ENCODE data around the gene RHBDD2.
"Not testable (repeated sequence)": the region's sequence is repeated elsewhere in the genome, so short reads cannot be mapped to it uniquely, and the experiment has no call there.

The RHBDD2 gene

DNA sequence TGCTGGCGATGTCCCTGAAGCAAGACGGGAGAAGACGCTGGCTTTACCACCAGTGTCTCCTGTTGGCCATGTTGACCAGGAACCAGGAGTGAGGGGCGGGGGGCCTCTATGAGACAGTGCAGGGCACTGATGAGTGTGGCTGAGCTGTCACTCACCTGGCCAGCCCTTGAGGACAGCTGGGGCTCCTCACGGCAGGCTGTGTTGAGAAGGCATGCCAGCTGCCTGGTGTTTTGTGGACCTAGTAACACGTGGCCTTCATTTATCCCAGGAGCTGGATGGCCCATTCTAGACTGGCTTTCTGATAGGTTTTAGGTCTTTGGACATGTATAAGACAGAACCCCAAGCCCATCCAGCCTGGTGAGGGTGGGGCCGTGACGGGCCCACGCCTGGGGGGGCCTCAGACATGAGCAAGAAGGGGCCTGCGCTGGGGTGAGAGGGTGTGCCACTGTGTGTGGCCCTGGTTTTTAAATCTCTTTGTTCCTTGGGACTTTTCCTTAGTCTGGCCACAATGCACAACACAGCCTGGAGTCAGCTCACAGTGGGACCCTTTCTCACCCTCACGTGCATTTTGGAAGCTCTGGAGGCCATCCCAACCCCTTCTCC, 10.5 kb downstream of the RHBDD2 start:
- DNase-seq, result no peak

DNA sequence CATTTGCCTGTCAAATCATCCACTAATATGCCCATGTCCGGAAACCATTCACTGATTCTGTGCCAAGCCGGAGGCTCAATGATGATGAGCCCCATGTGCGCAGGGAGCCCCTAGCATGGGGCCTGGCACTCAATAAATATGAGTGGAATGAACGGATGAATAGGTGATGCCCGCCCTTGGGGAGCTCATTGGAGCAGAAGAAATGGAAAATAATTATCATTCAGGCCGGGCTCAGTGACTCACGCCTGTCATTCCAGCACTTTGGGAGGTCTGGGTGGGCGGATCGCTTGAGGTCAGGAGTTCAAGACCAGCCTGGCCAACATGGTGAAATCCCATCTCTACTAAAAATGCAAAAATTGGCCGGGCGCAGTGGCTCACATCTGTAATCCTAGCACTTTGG, 11.0 kb downstream of the RHBDD2 start:
- no peak for DNase-seq

DNA sequence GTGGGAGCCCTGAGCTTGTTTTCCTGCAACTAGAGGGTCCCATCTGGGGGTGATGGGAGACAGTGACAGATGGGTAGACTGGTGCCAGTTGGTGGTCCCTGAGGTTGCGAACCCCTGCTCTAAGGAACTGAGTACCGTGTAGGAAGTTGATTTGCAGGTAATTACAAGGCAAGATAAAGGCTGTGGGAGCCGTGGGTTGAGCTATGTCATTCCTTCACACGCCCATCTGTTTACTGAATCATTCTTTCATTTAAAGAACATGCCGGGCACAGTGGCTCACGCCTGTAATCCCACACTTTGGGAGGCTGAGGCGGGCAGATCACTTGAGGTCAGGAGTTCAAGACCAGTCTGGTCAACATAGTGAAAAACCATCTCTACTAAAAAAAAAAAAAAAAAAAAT, 12.4 kb downstream of the RHBDD2 start:
- DNase-seq, result not testable (repeated sequence)

DNA sequence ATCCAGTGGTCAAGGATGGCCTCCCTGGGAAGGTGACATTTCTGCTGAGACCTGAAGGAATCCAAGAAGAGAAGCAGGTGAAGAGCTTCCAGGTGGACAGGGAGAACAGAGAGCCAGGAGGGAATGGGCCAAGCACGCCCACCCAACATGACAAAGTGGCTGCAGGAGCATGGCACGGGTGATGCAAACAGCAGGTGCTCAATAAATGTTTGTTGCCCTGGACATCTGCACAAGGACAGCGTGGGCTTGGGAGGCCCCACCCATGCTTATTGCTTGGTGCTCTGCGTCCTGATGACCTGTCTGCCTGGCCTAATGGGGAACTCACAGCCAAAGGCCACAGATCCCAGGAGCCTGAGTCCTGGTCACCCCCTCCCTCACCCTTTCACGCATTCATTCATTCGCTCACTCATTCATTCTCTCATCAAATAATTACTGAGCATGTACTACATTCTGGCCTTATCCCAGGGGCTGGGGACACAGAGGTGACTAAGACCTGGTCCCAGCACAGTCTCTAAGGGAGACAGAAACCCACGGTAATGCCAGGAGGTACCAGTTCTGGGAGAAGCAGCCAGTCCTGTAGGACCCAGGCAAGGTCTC, 13.1 kb downstream of the RHBDD2 start:
- no peak for DNase-seq

DNA sequence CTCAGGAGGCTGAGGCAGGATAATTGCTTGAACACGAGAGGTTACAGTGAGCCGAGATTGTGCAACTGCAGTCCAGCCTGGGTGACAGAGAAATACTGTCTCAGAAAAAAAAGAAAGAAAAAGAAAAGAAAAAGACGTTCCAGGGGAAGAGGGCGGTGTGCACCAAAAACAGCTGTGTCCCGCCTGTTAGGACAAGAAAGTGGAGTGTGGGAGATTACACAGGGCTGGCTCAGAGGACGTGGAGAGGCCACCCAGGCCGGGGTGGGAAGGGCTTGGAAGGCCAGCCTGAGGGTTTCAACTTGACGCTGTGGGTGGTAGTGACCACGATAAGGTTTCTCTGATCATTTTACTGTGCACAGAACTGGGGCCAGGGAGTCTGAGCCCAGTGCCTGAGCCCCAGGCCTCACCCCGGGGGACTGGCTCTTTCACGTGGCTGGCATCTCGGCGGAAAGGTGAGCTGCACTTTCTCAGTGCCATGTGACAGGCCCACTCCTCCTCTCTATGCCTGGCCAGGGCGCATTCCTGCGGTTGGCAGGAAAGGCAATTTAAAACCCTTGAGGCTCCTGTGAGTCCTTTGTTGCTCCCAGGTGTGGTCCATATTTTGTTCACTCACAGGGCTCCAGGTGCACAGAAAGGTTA, 13.9 kb downstream of the RHBDD2 start:
- DNase-seq, result no peak

DNA sequence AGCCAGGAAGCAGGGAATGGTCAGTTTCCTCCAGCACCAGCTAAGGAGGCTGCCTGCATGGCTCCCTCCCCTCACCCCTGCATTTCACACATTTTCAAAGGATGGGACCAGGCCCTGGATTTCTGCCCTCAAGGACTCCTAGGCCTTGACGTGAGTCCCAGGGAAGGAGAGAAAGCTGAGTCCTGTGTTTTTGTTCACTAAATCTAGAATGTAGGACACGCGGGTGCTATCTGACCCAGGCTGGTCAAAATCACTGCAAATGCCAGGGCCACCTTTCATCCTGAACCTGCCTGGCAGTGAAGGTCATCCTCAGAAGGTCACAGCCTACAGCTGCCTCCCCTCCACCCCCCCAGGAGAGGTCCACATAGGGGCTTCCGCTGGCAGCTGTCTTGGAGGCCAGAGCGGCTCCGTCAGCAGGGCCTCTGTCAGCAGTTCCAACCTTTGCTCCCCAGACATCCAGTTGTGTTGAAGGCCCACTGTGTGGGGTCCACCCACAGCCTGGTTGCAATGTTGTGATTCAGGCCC, 18.0 kb downstream of the RHBDD2 start:
- DNase-seq, result no peak

DNA sequence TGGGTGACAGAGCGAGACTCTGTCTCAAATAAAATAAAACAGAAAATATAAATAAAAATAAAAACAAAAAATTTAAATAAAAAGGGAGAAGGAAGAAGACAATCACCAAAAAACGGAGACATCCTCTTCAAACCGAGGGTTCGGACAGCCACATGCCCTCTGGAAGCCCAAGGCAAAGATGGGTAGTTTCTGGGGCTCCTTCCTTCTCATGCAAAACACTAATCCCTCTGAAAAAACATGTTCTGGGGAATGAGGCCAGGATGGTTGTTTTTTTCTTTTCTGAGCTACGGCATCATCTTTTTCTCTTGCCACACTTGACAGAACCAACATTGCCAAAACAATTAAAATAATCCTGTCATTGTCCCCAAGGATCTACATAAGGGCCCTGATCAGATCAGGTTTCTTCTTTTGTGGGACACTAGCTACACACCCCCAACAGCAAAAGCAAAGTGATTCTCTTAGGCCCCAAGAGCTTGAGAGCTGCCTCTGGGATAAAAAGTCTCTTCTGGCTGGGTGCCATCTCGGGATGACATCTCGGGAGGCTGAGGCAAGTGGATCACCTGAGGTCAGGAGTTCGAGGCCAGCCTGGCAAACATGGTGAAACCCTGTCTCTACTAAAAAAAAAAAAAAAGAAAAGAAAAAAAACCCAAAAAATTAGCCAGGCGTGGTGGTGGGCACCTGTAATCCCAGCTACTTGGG, 21.9 kb downstream of the RHBDD2 start:
- DNase-seq, result no peak

DNA sequence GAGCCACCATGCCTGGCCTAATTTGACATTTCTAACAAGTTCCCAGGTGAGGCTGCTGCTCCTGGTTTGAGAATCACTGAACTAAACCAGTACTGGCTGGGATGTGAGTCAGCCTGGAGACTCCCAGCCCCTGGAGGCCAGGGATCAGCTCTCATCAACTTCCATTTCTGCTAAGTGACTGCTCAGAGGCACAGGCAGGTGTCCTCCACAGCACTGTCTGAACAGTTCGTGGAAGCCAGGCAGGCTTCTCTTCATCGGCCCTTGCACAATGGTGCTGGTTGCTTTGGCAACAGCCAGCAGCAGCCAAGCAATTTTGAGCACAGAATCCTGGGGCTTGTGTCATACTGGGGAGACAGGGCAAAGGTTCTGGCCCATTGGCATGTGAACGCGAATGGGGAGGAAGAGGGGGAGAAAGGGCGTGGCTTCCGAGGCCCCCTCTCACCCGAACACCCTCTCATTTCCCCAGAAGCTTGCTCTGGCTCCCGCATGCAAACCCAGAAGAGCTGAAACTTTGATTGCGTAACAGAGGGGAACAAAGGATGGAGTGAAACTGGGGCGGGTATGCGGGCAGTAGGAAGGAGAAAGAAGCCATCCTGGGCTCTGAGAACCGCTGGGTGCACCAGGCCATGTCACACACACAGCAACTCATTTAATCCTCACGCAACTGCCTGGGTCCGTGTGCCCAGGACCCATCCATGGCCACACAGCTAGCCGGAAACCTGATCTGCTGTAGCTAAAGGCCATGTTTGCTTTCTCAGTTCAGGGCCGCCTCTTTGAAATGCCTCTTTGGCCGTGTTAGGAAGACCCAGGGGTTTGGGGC, 27.2 kb downstream of the RHBDD2 start:
- DNase-seq, result peak in 1 of 5 donors; percentile 22

DNA sequence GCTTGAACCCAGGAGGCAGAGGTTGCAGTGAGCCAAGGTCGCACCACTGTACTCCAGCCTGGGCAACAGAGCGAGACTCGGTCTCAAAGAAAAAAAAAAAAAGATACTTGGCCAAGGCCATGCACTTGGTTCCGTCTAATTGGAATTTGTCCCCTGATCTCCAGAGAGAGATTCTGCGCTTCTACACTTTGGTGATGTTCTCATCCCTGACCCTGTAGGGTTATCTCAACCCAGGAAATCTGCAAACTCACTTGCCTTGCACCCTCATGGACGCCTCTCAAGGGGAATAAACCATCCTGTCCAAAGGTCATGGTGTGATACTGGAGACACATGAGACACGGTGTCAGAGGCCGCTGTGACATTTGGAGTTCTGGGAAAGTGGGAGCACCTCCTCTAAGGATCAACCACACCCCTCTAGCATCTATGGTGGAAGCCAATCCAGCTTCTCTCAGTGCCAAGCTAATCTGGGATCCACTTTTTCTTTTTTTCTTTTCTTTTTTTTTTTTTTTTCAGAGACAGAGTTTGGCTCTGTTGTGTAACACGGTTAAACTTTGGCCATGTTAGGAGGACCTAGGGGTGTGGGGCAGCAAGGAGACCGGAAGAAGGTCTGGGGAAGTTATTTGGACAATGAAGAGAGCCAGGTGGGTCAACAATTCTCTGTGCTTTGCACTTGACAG, 28.3 kb downstream of the RHBDD2 start:
- DNase-seq, result no peak

DNA sequence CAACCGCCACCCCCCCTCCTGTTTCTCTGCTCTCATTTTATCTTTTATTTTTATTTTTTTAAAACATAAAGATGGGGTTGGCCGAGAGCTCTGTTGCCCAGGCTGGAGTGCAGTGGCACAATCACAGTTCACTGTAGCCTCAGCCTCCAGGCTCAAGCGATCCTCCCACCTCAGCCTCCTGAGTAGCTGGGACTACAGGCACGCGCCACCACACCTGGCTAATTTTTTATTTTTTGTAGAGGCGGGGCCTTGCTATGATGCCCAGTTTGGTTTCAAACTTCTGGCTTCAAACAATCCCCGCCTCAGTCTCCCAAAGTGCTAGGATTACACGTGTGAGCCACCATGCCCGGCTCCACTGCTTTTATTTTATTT, 28.8 kb downstream of the RHBDD2 start:
- not testable (repeated sequence) for DNase-seq

DNA sequence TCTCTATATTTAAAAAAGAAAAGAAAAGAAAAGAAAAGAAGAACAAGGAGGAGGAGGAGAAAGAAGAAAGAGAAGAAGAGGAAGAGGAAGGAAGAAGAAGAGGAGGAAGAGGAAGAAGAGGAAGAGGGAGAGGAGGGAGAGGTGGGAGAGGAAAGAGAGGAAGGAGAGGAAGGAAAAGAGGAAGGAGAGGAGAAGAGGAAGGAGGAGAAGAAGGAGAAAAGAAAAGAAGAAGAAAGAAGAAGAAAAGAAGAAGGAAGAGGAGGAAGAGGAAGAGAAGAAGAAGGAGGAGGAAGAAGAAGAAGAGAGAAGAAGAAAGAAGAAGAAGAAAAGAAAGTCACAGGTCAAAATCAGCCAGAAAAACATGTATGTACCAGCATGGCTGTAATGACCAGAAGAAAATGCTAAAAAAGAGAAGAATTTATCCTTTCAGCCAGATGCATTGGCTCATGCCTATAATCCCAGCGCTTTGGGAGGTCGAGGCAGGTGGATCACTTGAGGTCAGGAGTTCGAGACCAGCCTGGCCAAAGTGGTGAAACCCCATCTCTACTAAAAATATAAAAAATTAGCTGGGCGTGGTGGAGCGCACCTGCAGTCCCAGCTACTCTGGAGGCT, 30.8 kb downstream of the RHBDD2 start:
- DNase-seq, result no peak

DNA sequence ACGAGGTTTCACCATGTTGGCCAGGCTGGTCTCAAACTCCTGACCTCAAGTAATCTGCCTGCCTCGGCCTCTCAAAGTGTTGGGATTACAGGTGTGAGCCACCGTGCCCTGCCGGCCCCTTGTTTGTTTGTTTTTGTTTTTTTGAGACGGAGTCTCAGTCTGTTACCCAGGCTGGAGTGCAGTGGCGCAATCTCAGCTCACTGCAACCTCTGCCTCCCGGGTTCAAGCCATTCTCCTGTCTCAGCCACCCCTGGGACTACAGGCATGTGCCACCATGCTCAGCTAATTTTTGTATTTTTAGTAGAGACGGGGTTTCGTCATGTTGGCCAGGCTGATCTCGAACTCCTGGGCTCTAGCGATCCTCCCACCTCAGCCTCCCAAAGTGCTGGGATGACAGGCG, 32.4 kb downstream of the RHBDD2 start:
- not testable (repeated sequence) for DNase-seq

DNA sequence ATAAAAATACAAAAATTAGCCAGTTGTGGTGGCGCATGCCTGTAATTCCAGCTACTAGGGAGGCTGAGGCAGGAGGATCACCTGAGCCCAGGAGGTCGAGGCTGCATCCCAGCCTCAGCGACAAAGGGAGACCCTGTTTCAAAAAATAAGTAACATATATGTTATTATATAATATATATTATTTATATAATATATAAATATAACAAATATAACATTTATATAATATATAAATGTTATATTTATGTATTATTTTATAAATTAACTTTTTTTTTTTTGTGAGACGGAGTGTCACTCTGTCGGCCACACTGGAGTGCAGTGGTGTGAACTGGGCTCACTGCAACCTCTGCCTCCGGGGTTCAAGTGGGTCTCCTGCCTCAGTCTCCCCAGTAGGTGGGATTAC, 34.6 kb downstream of the RHBDD2 start:
- DNase-seq, result no peak

DNA sequence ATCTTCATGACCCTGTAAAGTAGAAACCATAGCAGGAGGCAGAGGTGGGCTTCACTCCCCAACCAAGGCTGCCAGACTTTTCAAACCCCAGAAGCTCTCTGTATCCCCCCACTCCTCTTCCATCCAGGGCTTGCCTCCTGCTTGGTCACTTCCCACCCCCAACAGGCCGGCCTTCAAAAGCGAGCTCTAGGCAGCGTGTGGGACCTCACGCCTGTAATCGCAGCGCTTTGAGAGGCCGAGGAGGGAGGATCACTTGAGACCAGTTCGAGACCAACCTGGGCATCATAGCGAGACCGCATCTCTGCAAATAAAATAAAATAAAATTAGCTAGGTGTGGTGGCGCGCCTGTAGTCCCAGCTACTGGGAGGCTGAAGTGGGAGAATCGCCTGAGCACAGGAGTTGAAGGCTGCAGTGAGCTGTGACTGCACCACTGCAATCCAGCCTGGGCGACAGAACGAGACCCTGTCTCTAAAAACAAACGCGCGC, 35.4 kb downstream of the RHBDD2 start:
- no peak for DNase-seq

DNA sequence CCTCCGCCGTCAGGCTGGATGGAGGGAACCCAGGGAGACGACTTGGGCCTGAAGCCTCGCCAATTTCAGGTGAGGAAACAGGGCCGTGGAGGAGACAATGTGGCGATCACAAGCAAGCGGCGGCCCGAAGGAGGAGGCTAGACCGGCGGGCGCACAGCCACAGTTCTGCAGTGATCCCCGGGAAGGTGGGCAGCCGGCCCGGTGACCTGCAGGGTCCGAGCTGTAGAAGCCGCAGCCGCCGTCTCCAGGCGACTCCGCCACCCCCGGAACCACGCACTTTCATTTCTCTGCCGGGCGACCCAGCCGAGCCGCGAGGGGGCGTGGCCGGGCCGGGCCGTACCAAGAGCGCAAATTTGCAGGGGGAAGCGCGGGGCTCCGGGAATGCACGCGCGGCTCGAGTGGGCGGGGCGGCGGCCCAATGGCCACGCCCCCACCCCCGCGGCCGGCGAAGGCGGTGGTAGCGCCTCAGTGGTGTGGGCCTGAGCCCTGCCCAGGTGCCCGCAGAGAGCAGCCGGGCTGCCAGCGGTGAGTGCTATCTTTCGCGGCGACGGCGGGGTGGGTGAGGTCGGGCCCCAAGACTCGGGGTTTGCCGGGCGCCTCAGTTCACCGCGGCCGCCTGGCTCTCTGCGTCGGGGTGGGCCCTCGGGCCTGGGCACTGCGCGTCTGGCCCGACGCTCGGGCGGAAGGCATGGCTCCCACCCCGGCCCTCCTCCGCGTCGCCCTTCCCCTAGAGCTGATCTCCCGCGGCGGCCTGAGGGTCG, 36.0 kb downstream of the RHBDD2 start, which contains the start of gene POR:
Gene POR (plus strand): TSS at position 501 of the 761 bp plus-strand sequence. CDS start 38,847 bp downstream, outside the sequence.
- DNase-seq, result peak; percentile 92 to 97 (median 93)

DNA sequence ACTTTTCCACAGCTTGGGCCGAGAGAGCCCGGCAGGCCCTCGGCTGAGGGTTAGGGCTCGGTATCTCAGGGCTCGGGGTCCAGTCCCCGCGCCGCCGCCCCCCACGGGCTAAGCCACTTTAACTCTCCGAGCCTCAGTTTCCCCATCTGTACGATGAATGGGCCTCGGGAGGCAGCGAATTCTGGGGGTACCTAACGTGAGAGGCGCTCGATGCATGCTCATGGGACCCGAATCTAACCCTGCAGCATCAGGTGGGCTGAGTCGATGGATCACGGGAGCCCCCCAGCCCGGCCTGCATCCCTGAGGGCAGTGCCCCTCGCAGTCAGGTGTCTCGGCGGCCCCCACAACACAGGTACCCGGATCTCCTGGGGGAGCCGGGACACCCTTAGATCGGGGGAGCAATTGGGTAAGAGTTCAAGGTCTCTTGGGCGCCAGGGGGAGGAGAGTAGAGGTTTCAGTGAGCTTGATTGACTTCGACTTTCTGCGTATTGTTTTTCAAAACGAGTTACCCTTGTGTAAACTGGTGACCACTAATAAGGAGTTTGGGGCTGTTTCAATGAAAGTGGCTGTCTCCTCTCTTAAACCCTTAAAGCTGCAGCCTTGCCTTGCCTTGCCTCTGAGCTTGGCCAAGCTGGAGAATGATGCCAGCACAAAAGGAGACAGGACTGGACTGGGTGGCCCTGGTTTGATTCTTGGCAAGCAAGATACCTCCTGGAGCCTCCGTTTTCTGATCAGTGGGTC, 36.8 kb downstream of the RHBDD2 start:
- DNase-seq, result peak in 1 of 5 donors; percentile 20

DNA sequence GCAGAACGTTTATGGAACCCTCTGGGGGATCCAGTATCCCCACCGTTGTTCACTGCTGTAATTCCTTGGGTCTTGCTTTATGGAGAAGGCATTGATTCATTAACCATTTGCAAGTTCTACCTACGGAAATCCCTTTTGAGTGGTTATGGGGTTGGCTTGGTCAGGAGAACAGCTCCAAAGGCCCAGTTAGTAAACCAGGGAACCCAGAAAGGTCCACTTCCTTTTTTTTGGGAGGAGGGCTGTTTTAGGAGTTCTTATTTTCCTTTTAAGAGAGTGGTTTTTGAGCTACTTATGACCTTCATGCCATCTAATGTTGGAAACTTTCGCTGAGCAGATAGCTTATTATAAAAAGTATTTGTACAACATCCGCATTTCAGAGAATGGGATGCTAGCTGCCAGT, 37.4 kb downstream of the RHBDD2 start:
- DNase-seq, result no peak

DNA sequence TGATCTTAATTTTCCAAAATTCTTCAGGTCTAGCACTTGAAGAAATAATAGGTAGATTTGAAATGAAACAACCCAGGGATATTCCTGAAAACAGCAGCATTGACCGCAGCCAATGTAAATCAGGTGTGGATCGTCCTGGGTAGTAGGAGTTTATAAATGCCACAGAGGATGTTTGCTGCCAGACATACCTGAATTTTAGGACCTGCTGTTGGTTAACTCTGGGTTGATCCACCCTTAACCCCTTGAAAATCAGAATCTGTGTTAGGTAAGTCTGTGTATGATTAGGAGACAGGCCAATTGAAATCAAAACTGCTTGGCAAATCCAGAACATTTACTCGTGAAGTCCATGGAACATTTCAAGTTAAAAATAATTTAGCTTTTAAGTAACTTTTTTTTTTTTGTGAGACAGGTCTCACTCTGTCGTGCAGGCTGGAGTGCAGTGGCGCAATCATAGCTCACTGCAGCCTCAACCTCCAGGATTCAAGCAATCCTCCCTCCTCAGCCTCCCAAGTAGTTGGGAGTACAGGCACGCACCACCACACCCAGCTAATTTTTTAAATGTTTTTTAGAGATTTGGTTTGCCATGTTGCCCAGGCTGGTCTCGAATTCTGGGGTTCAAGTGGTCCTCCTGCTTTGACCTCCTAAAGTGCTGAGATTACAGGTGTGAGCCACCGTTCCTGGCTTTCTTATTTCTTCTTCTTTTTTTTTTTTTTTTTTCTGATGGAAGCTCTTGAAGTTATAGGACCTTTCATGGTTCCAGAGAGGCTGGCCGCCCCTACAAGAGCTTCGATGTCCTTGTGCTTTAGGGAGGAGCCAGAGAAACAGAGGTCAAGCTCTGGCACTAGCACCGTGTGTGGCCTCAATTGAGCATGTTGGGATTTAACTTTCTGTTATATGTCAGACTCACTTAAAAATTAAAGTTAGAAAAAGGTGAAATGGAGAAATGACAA, 38.1 kb downstream of the RHBDD2 start:
- no peak for DNase-seq

Measured in T-helper 1 cell (primary cell).